ENCODE data around the gene DGCR6L.
"Not testable (repeated sequence)": the region's sequence is repeated elsewhere in the genome, so short reads cannot be mapped to it uniquely, and the experiment has no call there.

- TF ChIP-seq POLR2A, CTCF (IDR thresholded peaks at IDR 0.05): not testable (repeated sequence)
Observed at GRCh38 chr22:20360261-20360660, 40.4 kb upstream of the DGCR6L start.

All from uterus (tissue), 2 donors.